Stimulated activated CD8-positive, alpha-beta memory T cell treated with anti-CD3 and anti-CD28 coated beads, Interleukin-15, amount 100 ng/mL, for 1 hour (primary cell): ENCODE results near the gene SLC35F4.
"Not testable (repeated sequence)": the region's sequence is repeated elsewhere in the genome, so short reads cannot be mapped to it uniquely, and the experiment has no call there.

Experiments
- DNase-seq: peaks from one replicate; pipeline ENCODE4 v3.0.0-alpha.2; 2020; ENCODE audit warnings: low read depth

SLC35F4 gene

GRCh38 chr14:57725399-57726077 is 140.4 kb downstream of the SLC35F4 start:
- no peak for DNase-seq

GRCh38 chr14:57722141-57722540 is 143.8 kb downstream of the SLC35F4 start:
- DNase-seq, result not testable (repeated sequence)

- DNase-seq, result no peak
Measured at GRCh38 chr14:57714487-57714931, 151.4 kb downstream of the SLC35F4 start.

GRCh38 chr14:57712698-57713097 is 153.2 kb downstream of the SLC35F4 start:
- DNase-seq, result no peak

GRCh38 chr14:57712102-57712501 is 153.8 kb downstream of the SLC35F4 start:
- DNase-seq, result no peak

GRCh38 chr14:57709909-57710308 is 156.0 kb downstream of the SLC35F4 start:
- DNase-seq, result no peak

GRCh38 chr14:57709086-57709485 is 156.8 kb downstream of the SLC35F4 start:
- not testable (repeated sequence) for DNase-seq

GRCh38 chr14:57707219-57707618 is 158.7 kb downstream of the SLC35F4 start:
- DNase-seq, result no peak

GRCh38 chr14:57704763-57705162 is 161.1 kb downstream of the SLC35F4 start:
- DNase-seq, result no peak

- no peak for DNase-seq
Measured at GRCh38 chr14:57699947-57700346, 165.9 kb downstream of the SLC35F4 start.

- no peak for DNase-seq
Measured at GRCh38 chr14:57692671-57693070, 173.2 kb downstream of the SLC35F4 start.

- DNase-seq, result no peak
Measured at GRCh38 chr14:57687416-57687815, 178.5 kb downstream of the SLC35F4 start.

- no peak for DNase-seq
Measured at GRCh38 chr14:57686304-57686703, 179.6 kb downstream of the SLC35F4 start.

- DNase-seq, result no peak
Measured at GRCh38 chr14:57671021-57671420, 194.9 kb downstream of the SLC35F4 start.

GRCh38 chr14:57660208-57660607 is 205.7 kb downstream of the SLC35F4 start:
- DNase-seq, result no peak

- no peak for DNase-seq
Measured at GRCh38 chr14:57659052-57659451, 206.8 kb downstream of the SLC35F4 start.

- no peak for DNase-seq
Measured at GRCh38 chr14:57657487-57657886, 208.4 kb downstream of the SLC35F4 start.

GRCh38 chr14:57656853-57657252 is 209.0 kb downstream of the SLC35F4 start:
- DNase-seq, result no peak

GRCh38 chr14:57652769-57653168 is 213.1 kb downstream of the SLC35F4 start:
- DNase-seq, result no peak

GRCh38 chr14:57641776-57642175 is 224.1 kb downstream of the SLC35F4 start:
- no peak for DNase-seq

GRCh38 chr14:57640036-57640435 is 225.9 kb downstream of the SLC35F4 start:
- DNase-seq, result no peak

GRCh38 chr14:57637901-57638300 is 228.0 kb downstream of the SLC35F4 start:
- no peak for DNase-seq

- DNase-seq, result no peak
Measured at GRCh38 chr14:57634335-57634734, 231.6 kb downstream of the SLC35F4 start.

- no peak for DNase-seq
Measured at GRCh38 chr14:57632649-57633048, 233.2 kb downstream of the SLC35F4 start.
